ENCODE measurements around the gene CNTNAP2. TPM values are rescaled to one million over a fixed set of nuclear protein-coding genes. Genes with fewer than 3 reads are reported as not detected.
A peak's percentile ranks its signal among the peaks of the same experiment; 100 is the strongest.

CNTNAP2 gene
- total RNA-seq, 1 experiment from 2014 or later: not detected

GRCh38 chr7:146510088-146510680, 393.6 kb downstream of the CNTNAP2 start:
- in situ Hi-C loops (cut with HindIII; ENCODE audit: low sequenced_read_pairs): no loop called here
- no peak for DNase-seq (ENCODE audit: low spot score)

- no peak for DNase-seq (ENCODE audit: low spot score)
- in situ Hi-C loops (cut with HindIII; ENCODE audit: low sequenced_read_pairs): no loop called here
Measured at GRCh38 chr7:146514304-146514703, 397.7 kb downstream of the CNTNAP2 start.

GRCh38 chr7:146528581-146528980, 412.0 kb downstream of the CNTNAP2 start:
- in situ Hi-C loops (cut with HindIII; ENCODE audit: low sequenced_read_pairs): no loop called here

GRCh38 chr7:146539836-146540235, 423.2 kb downstream of the CNTNAP2 start:
- in situ Hi-C loops (cut with HindIII; ENCODE audit: low sequenced_read_pairs): no loop called here
- no peak for DNase-seq (ENCODE audit: low spot score)

More at GRCh38 chr7:146528581-146528980, 412.0 kb downstream of the CNTNAP2 start:
- DNase-seq (ENCODE audit: low spot score): no peak

GRCh38 chr7:146542101-146542500, 425.5 kb downstream of the CNTNAP2 start:
- in situ Hi-C loops (cut with HindIII; ENCODE audit: low sequenced_read_pairs): no loop called here
- DNase-seq (ENCODE audit: low spot score): no peak

- in situ Hi-C loops (cut with HindIII; ENCODE audit: low sequenced_read_pairs): no loop called here
- no peak for DNase-seq (ENCODE audit: low spot score)
Measured at GRCh38 chr7:146544748-146545147, 428.1 kb downstream of the CNTNAP2 start.

- DNase-seq (ENCODE audit: low spot score): no peak
- in situ Hi-C loops (cut with HindIII; ENCODE audit: low sequenced_read_pairs): no loop called here
Measured at GRCh38 chr7:146548816-146549215, 432.2 kb downstream of the CNTNAP2 start.

GRCh38 chr7:146554556-146554955, 438.0 kb downstream of the CNTNAP2 start:
- in situ Hi-C loops (cut with HindIII; ENCODE audit: low sequenced_read_pairs): no loop called here
- DNase-seq (ENCODE audit: low spot score): no peak

- in situ Hi-C loops (cut with HindIII; ENCODE audit: low sequenced_read_pairs): no loop called here
- peak; percentile 7 for DNase-seq (ENCODE audit: low spot score)
Measured at GRCh38 chr7:146557971-146558469, 441.4 kb downstream of the CNTNAP2 start.

- in situ Hi-C loops (cut with HindIII; ENCODE audit: low sequenced_read_pairs): no loop called here
Measured at GRCh38 chr7:146565872-146566271, 449.3 kb downstream of the CNTNAP2 start.

GRCh38 chr7:146575903-146576302, 459.3 kb downstream of the CNTNAP2 start:
- in situ Hi-C loops (cut with HindIII; ENCODE audit: low sequenced_read_pairs): no loop called here
- DNase-seq (ENCODE audit: low spot score): no peak

More at GRCh38 chr7:146565872-146566271, 449.3 kb downstream of the CNTNAP2 start:
- no peak for DNase-seq (ENCODE audit: low spot score)

- in situ Hi-C loops (cut with HindIII; ENCODE audit: low sequenced_read_pairs): no loop called here
- peak; percentile 99 for DNase-seq (ENCODE audit: low spot score)
Measured at GRCh38 chr7:146591976-146592375, 475.4 kb downstream of the CNTNAP2 start.

- in situ Hi-C loops (cut with HindIII; ENCODE audit: low sequenced_read_pairs): no loop called here
- DNase-seq (ENCODE audit: low spot score): no peak
Measured at GRCh38 chr7:146606628-146607027, 490.0 kb downstream of the CNTNAP2 start.

GRCh38 chr7:146619641-146620040, 503.0 kb downstream of the CNTNAP2 start:
- in situ Hi-C loops (cut with HindIII; ENCODE audit: low sequenced_read_pairs): no loop called here
- no peak for DNase-seq (ENCODE audit: low spot score)

GRCh38 chr7:146626912-146627311, 510.3 kb downstream of the CNTNAP2 start:
- in situ Hi-C loops (cut with HindIII; ENCODE audit: low sequenced_read_pairs): no loop called here
- no peak for DNase-seq (ENCODE audit: low spot score)

GRCh38 chr7:146635205-146636032, 518.8 kb downstream of the CNTNAP2 start:
- in situ Hi-C loops (cut with HindIII; ENCODE audit: low sequenced_read_pairs): no loop called here
- peak; percentile 30 for DNase-seq (ENCODE audit: low spot score)

- in situ Hi-C loops (cut with HindIII; ENCODE audit: low sequenced_read_pairs): no loop called here
- no peak for DNase-seq (ENCODE audit: low spot score)
Measured at GRCh38 chr7:146636033-146636356, 519.4 kb downstream of the CNTNAP2 start.

- in situ Hi-C loops (cut with HindIII; ENCODE audit: low sequenced_read_pairs): no loop called here
- peak; percentile 27 for DNase-seq (ENCODE audit: low spot score)
Measured at GRCh38 chr7:146636581-146636980, 520.0 kb downstream of the CNTNAP2 start.

GRCh38 chr7:146639291-146639690, 522.7 kb downstream of the CNTNAP2 start:
- DNase-seq (ENCODE audit: low spot score): no peak
- in situ Hi-C loops (cut with HindIII; ENCODE audit: low sequenced_read_pairs): no loop called here

- no peak for DNase-seq (ENCODE audit: low spot score)
- in situ Hi-C loops (cut with HindIII; ENCODE audit: low sequenced_read_pairs): no loop called here
Measured at GRCh38 chr7:146641491-146641890, 524.9 kb downstream of the CNTNAP2 start.
